Activated CD4-positive, alpha-beta T cell treated with anti-CD3 and anti-CD28 coated beads, Interleukin-2, amount 50 U/mL, for 1 hour (primary cell): ENCODE data around the gene WNT7B.

Experiments
- DNase-seq: peaks from one replicate; pipeline ENCODE4 v3.0.0-alpha.2; 2020

Gene WNT7B

GRCh38 chr22:45949258-45949870 is 27.6 kb downstream of the WNT7B start:
- DNase-seq: no peak

- DNase-seq: no peak
These were observed 28.8 kb downstream of the WNT7B start for GRCh38 chr22:45948081-45948648.

- no peak for DNase-seq
These were observed 30.0 kb downstream of the WNT7B start for GRCh38 chr22:45946805-45947600.

GRCh38 chr22:45945621-45946106 is 31.3 kb downstream of the WNT7B start:
- DNase-seq: no peak

GRCh38 chr22:45942787-45943493 is 34.0 kb downstream of the WNT7B start:
- no peak for DNase-seq

- DNase-seq: no peak
These were observed 34.6 kb downstream of the WNT7B start for GRCh38 chr22:45942344-45942743.

- no peak for DNase-seq
These were observed 38.0 kb downstream of the WNT7B start for GRCh38 chr22:45938913-45939312.

GRCh38 chr22:45937960-45938359 is 39.0 kb downstream of the WNT7B start:
- no peak for DNase-seq

- no peak for DNase-seq
These were observed 41.4 kb downstream of the WNT7B start for GRCh38 chr22:45935573-45935972.

GRCh38 chr22:45934659-45935341 is 42.2 kb downstream of the WNT7B start:
- DNase-seq: no peak

- no peak for DNase-seq
These were observed 42.8 kb downstream of the WNT7B start for GRCh38 chr22:45934168-45934564.

GRCh38 chr22:45933506-45934167 is 43.3 kb downstream of the WNT7B start:
- DNase-seq: no peak

GRCh38 chr22:45932071-45932470 is 44.9 kb downstream of the WNT7B start:
- DNase-seq: no peak

GRCh38 chr22:45931042-45931441 is 45.9 kb downstream of the WNT7B start:
- no peak for DNase-seq

GRCh38 chr22:45930324-45930723 is 46.6 kb downstream of the WNT7B start:
- no peak for DNase-seq

GRCh38 chr22:45929649-45930048 is 47.3 kb downstream of the WNT7B start:
- DNase-seq: no peak

- no peak for DNase-seq
These were observed 48.1 kb downstream of the WNT7B start for GRCh38 chr22:45928726-45929368.

GRCh38 chr22:45927059-45927458 is 49.9 kb downstream of the WNT7B start:
- DNase-seq: no peak

- DNase-seq: no peak
These were observed 50.5 kb downstream of the WNT7B start for GRCh38 chr22:45926433-45926832.

GRCh38 chr22:45925811-45926351 is 51.1 kb downstream of the WNT7B start:
- no peak for DNase-seq

GRCh38 chr22:45923835-45924234 is 53.1 kb downstream of the WNT7B start:
- DNase-seq: no peak
